Activated CD8-positive, alpha-beta memory T cell treated with anti-CD3 and anti-CD28 coated beads, Interleukin-2, amount 50 U/mL, for 48 hours (primary cell): Measurements from ENCODE around the gene MTHFD1.
"Not testable (repeated sequence)": the region's sequence is repeated elsewhere in the genome, so short reads cannot be mapped to it uniquely, and the experiment has no call there.

Experiments
- DNase-seq: peaks from one replicate; pipeline ENCODE4 v3.0.0-alpha.2; 2020

The MTHFD1 gene

GRCh38 chr14:64387782-64388532 lies at the start of gene MTHFD1:
TSS of gene MTHFD1 (plus strand) at chr14:64388353. CDS start at chr14:64388428, 75 bp downstream.
- peak; percentile 99 for DNase-seq

GRCh38 chr14:64338616-64339316 lies 49.4 kb upstream of the MTHFD1 start:
- peak; percentile 89 for DNase-seq

- no peak for DNase-seq
Observed at GRCh38 chr14:64340560-64341196, 47.5 kb upstream of the MTHFD1 start.

GRCh38 chr14:64347748-64348147 lies 40.4 kb upstream of the MTHFD1 start:
- DNase-seq, result no peak

GRCh38 chr14:64349741-64350490 lies 38.2 kb upstream of the MTHFD1 start:
- DNase-seq, result no peak

GRCh38 chr14:64363265-64363846 lies 24.8 kb upstream of the MTHFD1 start:
- DNase-seq, result no peak

- no peak for DNase-seq
Observed at GRCh38 chr14:64364907-64365306, 23.2 kb upstream of the MTHFD1 start.

- DNase-seq, result not testable (repeated sequence)
Observed at GRCh38 chr14:64365358-64365889, 22.7 kb upstream of the MTHFD1 start.

GRCh38 chr14:64369201-64369600 lies 19.0 kb upstream of the MTHFD1 start:
- DNase-seq, result no peak

- no peak for DNase-seq
Observed at GRCh38 chr14:64387232-64387781, 846 bp upstream of the MTHFD1 start.

- DNase-seq, result no peak
Observed at GRCh38 chr14:64388533-64389285, 556 bp downstream of the MTHFD1 start.

GRCh38 chr14:64391113-64391725 lies 3.1 kb downstream of the MTHFD1 start:
- peak; percentile 20 for DNase-seq

- DNase-seq, result no peak
Observed at GRCh38 chr14:64391986-64392385, 3.8 kb downstream of the MTHFD1 start.

- not testable (repeated sequence) for DNase-seq
Observed at GRCh38 chr14:64393189-64393726, 5.1 kb downstream of the MTHFD1 start.

GRCh38 chr14:64394423-64394822 lies 6.3 kb downstream of the MTHFD1 start:
- DNase-seq, result no peak

- no peak for DNase-seq
Observed at GRCh38 chr14:64394977-64395633, 7.0 kb downstream of the MTHFD1 start.

GRCh38 chr14:64400829-64401459 lies 12.8 kb downstream of the MTHFD1 start:
- no peak for DNase-seq

- DNase-seq, result no peak
Observed at GRCh38 chr14:64401949-64402348, 13.8 kb downstream of the MTHFD1 start.

- DNase-seq, result no peak
Observed at GRCh38 chr14:64405295-64405694, 17.1 kb downstream of the MTHFD1 start.
